HEK293T (cell line): Measurements from ENCODE around the gene NOP53.

Source experiments
- ARNT ChIP-seq: fragments of 450-650 bp; IDR thresholded peaks from 2 replicates; pipeline ENCODE4 v1.6.1; 2017; ENCODE audit warnings: mild to moderate bottlenecking
- BHLHE40 ChIP-seq: fragments of 450-650 bp; IDR thresholded peaks from 2 replicates; pipeline ENCODE4 v1.6.1; 2016; ENCODE audit warnings: mild to moderate bottlenecking, moderate library complexity, borderline replicate concordance
- CTBP1 ChIP-seq: fragments of 450-650 bp; IDR thresholded peaks from 2 replicates; pipeline ENCODE4 v1.6.1; 2016; ENCODE audit warnings: borderline replicate concordance
- ELF4 ChIP-seq: fragments of 450-650 bp; IDR thresholded peaks from 2 replicates; pipeline ENCODE4 v1.6.1; 2017; ENCODE audit warnings: antibody characterized with exemption
- FOXK2 ChIP-seq: fragments of 450-650 bp; IDR thresholded peaks from 2 replicates; pipeline ENCODE4 v1.6.1; 2016; ENCODE audit warnings: mild to moderate bottlenecking
- FOXM1 ChIP-seq: fragments of 450-650 bp; IDR thresholded peaks from 2 replicates; pipeline ENCODE4 v1.6.1; 2017; ENCODE audit warnings: mild to moderate bottlenecking, borderline replicate concordance
- HDGF ChIP-seq: fragments of 450-650 bp; IDR thresholded peaks from 2 replicates; pipeline ENCODE4 v1.6.1; 2017; ENCODE audit warnings: antibody characterized with exemption, borderline replicate concordance
- L3MBTL2 ChIP-seq: fragments of 450-650 bp; conservative IDR thresholded peaks from 2 replicates; pipeline ENCODE4 v1.6.1; 2016; ENCODE audit warnings: mild to moderate bottlenecking
- NFRKB ChIP-seq: fragments of 450-650 bp; IDR thresholded peaks from 2 replicates; pipeline ENCODE4 v1.6.1; 2016; ENCODE audit warnings: mild to moderate bottlenecking, moderate library complexity
- PKNOX1 ChIP-seq: fragments of 450-650 bp; IDR thresholded peaks from 2 replicates; pipeline ENCODE4 v1.6.1; 2016
- SP1 ChIP-seq: fragments of 450-650 bp; IDR thresholded peaks from 2 replicates; pipeline ENCODE4 v1.6.1; 2017
- SUZ12 ChIP-seq: fragments of 450-650 bp; IDR thresholded peaks from 2 replicates; pipeline ENCODE4 v1.6.1; 2016; ENCODE audit warnings: mild to moderate bottlenecking
- ZNF384 ChIP-seq: fragments of 450-650 bp; IDR thresholded peaks from 2 replicates; pipeline ENCODE4 v1.6.1; 2016

- TF ChIP-seq SUZ12 (no peak), NFRKB (no peak), FOXM1 (no peak), HDGF (no peak), L3MBTL2 (no peak), FOXK2 (no peak), PKNOX1 (no peak), CTBP1 (no peak), ELF4 (no peak), ZNF384 (no peak), BHLHE40 (no peak), SP1 (no peak), ARNT (no peak)
Measured at GRCh38 chr19:47740866-47741519, 4.4 kb upstream of the NOP53 start.
